Right forelimb (tissue), 1 donor: Measurements from ENCODE around the gene HIP1.
"Not testable (repeated sequence)": the region's sequence is repeated elsewhere in the genome, so short reads cannot be mapped to it uniquely, and the experiment has no call there.

Experiments
- DNase-seq: peaks from one replicate; pipeline ENCODE4 v3.0.0-alpha.2; 2018

The HIP1 gene

GRCh38 chr7:75712517-75713361, 26.0 kb downstream of the HIP1 start:
- DNase-seq = no peak

- no peak for DNase-seq
Measured at GRCh38 chr7:75711656-75712514, 26.9 kb downstream of the HIP1 start.

GRCh38 chr7:75711076-75711475, 27.7 kb downstream of the HIP1 start:
- no peak for DNase-seq

GRCh38 chr7:75704928-75705327, 33.8 kb downstream of the HIP1 start:
- DNase-seq = no peak

- no peak for DNase-seq
Measured at GRCh38 chr7:75702515-75702914, 36.2 kb downstream of the HIP1 start.

GRCh38 chr7:75699993-75700392, 38.7 kb downstream of the HIP1 start:
- DNase-seq = no peak

- DNase-seq = no peak
Measured at GRCh38 chr7:75698358-75698757, 40.4 kb downstream of the HIP1 start.

- no peak for DNase-seq
Measured at GRCh38 chr7:75696263-75697037, 42.3 kb downstream of the HIP1 start.

- DNase-seq = no peak
Measured at GRCh38 chr7:75694638-75695399, 43.9 kb downstream of the HIP1 start.

GRCh38 chr7:75693668-75694067, 45.1 kb downstream of the HIP1 start:
- not testable (repeated sequence) for DNase-seq

- no peak for DNase-seq
Measured at GRCh38 chr7:75691793-75692543, 46.8 kb downstream of the HIP1 start.

GRCh38 chr7:75690121-75690523, 48.6 kb downstream of the HIP1 start:
- DNase-seq = no peak

- DNase-seq = no peak
Measured at GRCh38 chr7:75689246-75690099, 49.3 kb downstream of the HIP1 start.

GRCh38 chr7:75688200-75689136, 50.3 kb downstream of the HIP1 start:
- DNase-seq = peak; percentile 72

- no peak for DNase-seq
Measured at GRCh38 chr7:75687246-75688088, 51.3 kb downstream of the HIP1 start.

GRCh38 chr7:75686551-75686950, 52.2 kb downstream of the HIP1 start:
- no peak for DNase-seq

- DNase-seq = not testable (repeated sequence)
Measured at GRCh38 chr7:75682052-75682451, 56.7 kb downstream of the HIP1 start.

- no peak for DNase-seq
Measured at GRCh38 chr7:75679060-75679459, 59.7 kb downstream of the HIP1 start.
